Thyroid gland (tissue), 4 donors: ENCODE results near the gene PIAS4. TPM values are rescaled to one million over a fixed set of nuclear protein-coding genes. Genes with fewer than 3 reads are reported as not detected.
A peak's percentile ranks its signal among the peaks of the same experiment; 100 is the strongest.

Experiments used
- DNase-seq, 2 donors: peaks; one replicate each; pipeline ENCODE4 v3.0.0-alpha.2; 2019
- H3K27ac ChIP-seq, 3 donors: fragments of 200-600 bp; sonication (generic); 1 replicate in 2 of 3; 2 replicates in 1 of 3; pipeline ENCODE4 v1.5.1; 2016 to 2019; ENCODE audit warnings: mild to moderate bottlenecking in 1 of 3, moderate library complexity in 1 of 3
- H3K27me3 ChIP-seq: fragments of 200-600 bp; sonication (generic); one replicate; pipeline ENCODE4 v1.5.1; 2019
- H3K36me3 ChIP-seq, 2 donors: fragments of 200-600 bp; sonication (generic); one replicate each; pipeline ENCODE4 v1.5.1; 2016 to 2019
- H3K4me1 ChIP-seq, 2 donors: fragments of 200-600 bp; sonication (generic); one replicate each; pipeline ENCODE4 v1.5.1; 2017 to 2019
- H3K4me3 ChIP-seq, 3 donors: fragments of 200-600 bp; sonication (generic); replicated peaks in 1 of 3; 1 replicate in 2 of 3; 2 replicates in 1 of 3; pipeline ENCODE4 v1.5.1; 2016; ENCODE audit warnings: mild to moderate bottlenecking in 1 of 3
- H3K9me3 ChIP-seq: fragments of 200-600 bp; sonication (generic); one replicate; pipeline ENCODE4 v1.5.1; 2017
- CTCF ChIP-seq, 6 experiments: fragments of 200-600 bp in 3 of 6; fragments of 450-650 bp in 3 of 6; sonication (generic) in 3 of 6; IDR thresholded peaks; one replicate each; pipeline ENCODE4 v1.5.1; 2016 to 2019; ENCODE audit warnings: antibody characterized with exemption in 6 of 6, mild to moderate bottlenecking in 2 of 6, inconsistent platforms in 1 of 6, moderate library complexity in 1 of 6
- POLR2A ChIP-seq, 2 donors: fragments of 450-650 bp; IDR thresholded peaks; one replicate each; pipeline ENCODE4 v1.6.1; 2017; ENCODE audit warnings: antibody characterized with exemption in 2 of 2, mild to moderate bottlenecking in 2 of 2, moderate library complexity in 1 of 2
- WGBS, 2 donors: methylation state at CpG; one replicate each; pipeline ENCODE4 v1.1.5; 2017; 5-methylcytosine and 5-hydroxymethylcytosine counted together
- intact Hi-C: fragments of 100-400 bp; cut with DNase I; formaldehyde crosslinking; loops from one replicate; pipeline ENCODE4 v1.15.1; 2023
- total RNA-seq, 4 donors: library from RNA; depleted of rRNA; stranded (reverse); fragments of >200 nt; gene quantifications; one replicate each; pipeline ENCODE4 v1.2.3, GENCODE V29; 2016

Gene PIAS4
- total RNA-seq, 4 donors from 2014 or later: 14.7 to 32.3 (median 16.0) TPM

- peaks cover under 1 to 3% of the 10 kb centered on the region in 2 donors for H3K36me3 ChIP-seq
- H3K4me3 ChIP-seq: no peak overlapping the region
- H3K4me1 ChIP-seq: no peaks in the 10 kb centered on the region
- no peaks in the 10 kb centered on the region for H3K27me3 ChIP-seq
- H3K9me3 ChIP-seq: no peaks in the 10 kb centered on the region
- intact Hi-C loops: loop anchor here (5.0 kb wide), 1 partner anchor 33 kb away; no protein-coding TSS in a partner anchor
- H3K27ac ChIP-seq: no peak overlapping the region
- 61 to 92% methylated on average over 12 to 17 of the region's 17 CpGs for WGBS, 2 donors
- TF ChIP-seq CTCF (IDR thresholded peaks at IDR 0.05) (no peak), POLR2A (IDR thresholded peaks at IDR 0.05) (no peak)
- peak in 1 of 2 donors; percentile 49 for DNase-seq
Measured at GRCh38 chr19:4019578-4019977, 12.0 kb downstream of the PIAS4 start.

- WGBS, 2 donors: 70 to 79% methylated on average over 17 to 26 of the region's 34 CpGs
- TF ChIP-seq CTCF (IDR thresholded peaks at IDR 0.05) (no peak), POLR2A (IDR thresholded peaks at IDR 0.05) (no peak)
- DNase-seq: no peak
- peaks cover 0 to 7% of the 10 kb centered on the region in 2 donors for H3K36me3 ChIP-seq
- H3K4me3 ChIP-seq: no peak overlapping the region
- H3K9me3 ChIP-seq: no peaks in the 10 kb centered on the region
- no peaks in the 10 kb centered on the region for H3K27me3 ChIP-seq
- intact Hi-C loops: no loop called here
- H3K4me1 ChIP-seq: no peaks in the 10 kb centered on the region
- no peak overlapping the region for H3K27ac ChIP-seq
Measured at GRCh38 chr19:4023600-4024398, 16.3 kb downstream of the PIAS4 start.

- no peaks in the 10 kb centered on the region for H3K27me3 ChIP-seq
- H3K36me3 ChIP-seq: peaks cover 7 to 14% of the 10 kb centered on the region in 2 donors
- no peak overlapping the region for H3K4me3 ChIP-seq
- TF ChIP-seq CTCF (IDR thresholded peaks at IDR 0.05): no peak
- TF ChIP-seq POLR2A (IDR thresholded peaks at IDR 0.05): no peak
- no peak for DNase-seq
- no peak overlapping the region for H3K27ac ChIP-seq
- H3K9me3 ChIP-seq: no peaks in the 10 kb centered on the region
- intact Hi-C loops: no loop called here
- WGBS, 2 donors: 69 to 78% methylated on average over 9 of the region's 11 CpGs
- H3K4me1 ChIP-seq: no peaks in the 10 kb centered on the region
Measured at GRCh38 chr19:4025317-4025716, 17.8 kb downstream of the PIAS4 start.

- Histone ChIP-seq H3K4me1 (no peaks in the 10 kb centered on the region), H3K36me3 (peaks cover 7 to 14% of the 10 kb centered on the region in 2 donors), H3K4me3 (no peak overlapping the region), H3K27ac (no peak overlapping the region), H3K9me3 (no peaks in the 10 kb centered on the region), H3K27me3 (no peaks in the 10 kb centered on the region)
- no peak for DNase-seq
- intact Hi-C loops: no loop called here
- 94% methylated on average over 16 of the region's 16 CpGs for WGBS, 2 donors
- TF ChIP-seq POLR2A (IDR thresholded peaks at IDR 0.05): no peak
- TF ChIP-seq CTCF (IDR thresholded peaks at IDR 0.05): no peak
Measured at GRCh38 chr19:4027146-4027545, 19.6 kb downstream of the PIAS4 start.
